SW 1271 (cell line): Measurements from ENCODE around the gene VWA5B1.
"Not testable (repeated sequence)": the region's sequence is repeated elsewhere in the genome, so short reads cannot be mapped to it uniquely, and the experiment has no call there.

Source experiments
- DNase-seq, 2 experiments: peaks; one replicate each; lab custom pipeline; 2025; lab: John Stamatoyannopoulos, UW

VWA5B1 gene

DNA sequence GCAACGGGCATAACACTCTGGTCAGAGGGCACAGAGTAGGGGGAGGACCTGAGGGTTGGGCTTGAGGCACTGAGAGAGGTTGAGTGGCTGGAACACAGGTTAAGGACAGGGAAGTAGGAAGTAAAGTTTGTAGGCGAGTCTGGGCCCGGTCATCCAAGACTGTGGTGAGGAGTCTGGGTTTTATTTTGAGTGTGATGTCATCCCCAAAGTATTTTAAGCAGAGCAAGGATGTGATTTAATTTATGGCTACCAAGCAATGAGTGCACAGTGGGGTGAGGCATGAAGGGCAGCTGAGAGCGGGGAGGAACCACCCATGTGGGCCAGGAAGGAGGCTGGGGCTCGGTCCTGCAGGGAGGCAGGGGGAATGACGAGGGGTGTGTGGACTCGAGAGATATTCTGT lies 11.2 kb upstream of the VWA5B1 start:
- no peak for DNase-seq

DNA sequence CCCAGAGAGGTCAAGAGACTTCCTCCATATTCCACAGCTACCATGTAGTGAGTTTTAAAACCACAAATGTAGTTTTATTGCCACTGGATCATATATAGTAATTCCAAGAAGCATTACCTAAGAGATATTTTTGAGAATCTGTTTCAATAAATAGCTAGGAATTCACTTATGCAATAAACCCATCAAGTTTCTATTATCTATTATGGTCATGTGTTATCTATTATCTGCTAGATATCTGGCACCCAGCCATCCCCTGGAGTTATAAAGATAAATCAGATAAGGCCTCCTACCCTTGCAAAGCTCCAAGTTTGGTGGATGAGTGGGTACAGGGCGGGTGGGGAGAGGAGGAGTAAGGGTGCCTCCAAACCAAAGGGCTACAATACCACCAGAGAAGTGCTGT lies 10.3 kb upstream of the VWA5B1 start:
- DNase-seq: no peak

DNA sequence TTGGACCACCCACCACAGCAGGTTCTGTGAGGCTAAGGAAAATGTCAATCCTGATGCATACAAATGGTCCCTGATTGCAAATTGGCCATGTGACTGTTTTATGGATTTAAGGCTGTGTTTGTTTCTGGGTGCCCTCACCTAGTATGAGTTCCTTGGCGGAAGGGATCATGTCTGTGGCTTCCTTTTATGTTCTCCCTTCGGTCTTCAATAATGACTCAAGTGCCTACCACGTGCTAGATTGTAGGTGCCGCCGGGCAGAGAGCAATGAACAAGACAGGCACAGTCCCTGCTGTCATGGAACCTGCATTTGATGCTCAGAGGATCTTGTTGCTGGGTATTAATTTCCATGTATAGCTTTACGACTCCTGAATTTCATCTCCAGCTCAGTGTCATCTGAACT lies 9.8 kb upstream of the VWA5B1 start:
- DNase-seq: no peak

DNA sequence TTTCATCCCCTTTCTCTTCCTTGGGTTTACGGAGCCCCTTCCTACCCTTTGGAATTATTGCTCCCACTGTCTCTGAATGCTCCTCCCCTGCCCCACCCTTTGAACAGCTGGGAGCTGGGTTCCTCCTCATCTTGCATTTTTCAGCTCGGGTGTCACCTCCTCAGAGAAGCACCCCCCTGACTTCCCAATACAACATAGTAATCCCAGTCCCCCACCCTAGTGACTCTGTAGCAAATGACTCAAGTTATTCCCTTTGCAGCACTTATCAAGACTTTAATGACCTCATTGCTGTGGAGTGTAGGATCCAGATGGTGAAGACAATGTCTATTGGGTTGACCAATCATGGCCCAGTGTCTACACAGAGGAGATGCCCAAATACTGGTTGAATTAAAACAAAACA lies 8.9 kb upstream of the VWA5B1 start:
- no peak for DNase-seq

DNA sequence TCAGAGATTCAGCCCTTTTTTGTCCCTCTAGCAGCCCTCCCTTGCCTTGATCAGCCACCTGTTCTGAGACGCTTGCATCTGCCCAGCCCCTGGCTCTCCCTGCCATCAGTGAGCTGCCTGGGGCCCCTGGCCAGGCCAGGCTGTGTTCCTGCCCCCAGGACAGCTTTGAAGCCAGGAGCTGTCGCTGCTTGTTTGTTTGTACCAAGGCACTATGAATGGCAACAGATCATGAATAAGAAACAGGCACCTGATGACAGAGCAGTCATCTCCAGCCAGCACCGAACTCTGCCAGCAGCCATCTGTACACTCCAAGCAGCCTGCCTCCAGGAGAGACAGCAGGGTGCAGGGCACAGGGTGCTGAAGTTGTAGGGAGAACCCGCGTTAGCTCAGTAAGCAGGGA lies 8.1 kb upstream of the VWA5B1 start:
- DNase-seq: no peak

DNA sequence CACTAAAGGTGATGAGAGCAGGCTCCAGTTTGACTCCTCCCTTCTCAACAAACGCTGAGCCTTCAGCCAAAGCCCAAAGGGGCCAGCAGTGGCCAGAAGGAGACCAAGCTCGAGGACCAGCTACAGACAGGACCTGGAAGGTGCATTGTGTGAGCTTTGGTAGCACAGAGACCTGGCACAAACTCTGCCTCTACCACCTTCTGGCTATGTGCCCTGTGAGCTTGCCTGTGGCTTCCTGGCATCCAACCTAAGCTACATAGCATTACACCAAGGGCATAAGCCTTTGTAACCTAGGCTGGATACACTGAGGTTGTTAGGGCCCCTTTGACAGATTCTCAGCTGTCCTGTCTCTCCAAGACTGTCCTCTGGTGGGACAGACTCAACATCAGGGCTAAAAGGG lies 6.6 kb upstream of the VWA5B1 start:
- DNase-seq: no peak

DNA sequence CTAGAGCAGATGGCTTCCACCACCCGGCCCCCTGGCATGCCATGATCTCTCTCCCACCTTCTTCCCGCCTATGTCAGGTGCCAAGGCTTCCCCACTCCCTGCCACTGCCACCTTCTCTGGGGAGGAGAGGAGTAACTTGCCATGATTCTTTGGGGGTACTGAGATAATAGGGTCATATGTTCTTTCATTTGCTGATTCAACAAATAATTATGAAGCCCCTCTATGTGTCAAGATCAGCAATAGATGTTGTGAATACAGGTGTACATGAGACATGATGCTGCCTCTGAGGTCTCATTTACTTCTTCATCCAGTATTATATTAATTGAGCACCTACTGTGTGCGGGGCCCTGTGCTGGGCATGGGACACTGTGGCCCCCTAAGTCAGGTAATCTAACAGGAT lies 6.0 kb upstream of the VWA5B1 start:
- no peak for DNase-seq

DNA sequence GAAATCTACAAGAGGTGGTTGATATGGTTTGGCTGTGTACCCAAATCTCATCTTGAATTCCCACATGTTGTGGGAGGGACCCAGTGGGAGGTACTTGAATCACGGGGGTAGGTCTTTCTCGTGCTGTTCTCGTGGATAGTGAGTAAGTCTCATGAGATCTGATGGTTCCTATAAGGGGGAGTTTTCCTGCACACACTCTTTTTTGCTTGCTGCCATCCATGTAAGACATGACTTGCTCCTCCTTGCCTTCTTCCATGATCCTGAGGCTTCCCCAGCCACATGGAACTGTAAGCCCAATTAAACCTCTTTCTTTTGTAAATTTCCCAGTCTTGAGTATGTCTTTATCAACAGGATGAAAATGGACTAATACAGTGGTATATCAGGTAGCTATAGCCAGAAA lies 5.2 kb upstream of the VWA5B1 start:
- DNase-seq: no peak

DNA sequence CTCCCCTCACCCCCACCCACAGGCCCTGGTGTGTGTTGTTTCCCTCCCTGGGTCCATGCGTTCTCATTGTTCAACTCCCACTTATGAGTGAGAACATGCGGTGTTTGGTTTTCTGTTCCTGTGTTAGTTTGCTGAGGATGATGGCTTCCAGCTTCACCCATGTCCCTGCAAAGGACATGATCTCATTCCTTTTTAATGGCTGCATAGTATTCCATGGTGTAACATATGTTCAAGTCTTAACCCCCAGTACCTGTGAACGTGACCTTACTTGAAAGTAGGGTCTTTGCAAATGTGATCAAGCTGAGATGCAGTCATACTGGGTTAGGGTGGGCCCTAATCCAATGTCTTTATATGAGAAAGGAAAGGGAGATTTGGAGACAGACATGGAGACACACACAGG lies 3.0 kb upstream of the VWA5B1 start:
- DNase-seq: not testable (repeated sequence)

DNA sequence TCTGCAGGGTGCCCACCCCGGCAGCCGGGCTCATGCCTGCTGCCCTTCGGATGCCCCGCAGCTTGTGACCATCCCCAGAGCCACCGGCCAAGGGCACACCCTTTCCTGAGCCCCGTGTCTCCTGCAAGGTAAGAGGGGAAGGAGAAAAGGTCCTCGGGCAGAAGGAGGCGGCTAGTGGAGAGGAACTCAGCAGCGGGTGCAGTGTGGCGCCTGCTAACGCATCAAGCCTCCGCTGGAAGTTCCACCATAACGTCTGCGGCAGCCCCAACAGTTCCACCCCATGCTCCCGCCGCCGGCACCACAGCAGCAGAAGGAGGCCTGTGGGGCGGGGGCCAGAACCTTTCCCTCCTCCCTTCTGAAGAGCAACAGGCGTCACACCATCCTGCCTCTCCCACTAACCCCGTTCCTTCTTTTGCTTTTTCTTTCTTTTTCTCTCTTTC lies 990 bp downstream of the VWA5B1 start:
- no peak for DNase-seq

DNA sequence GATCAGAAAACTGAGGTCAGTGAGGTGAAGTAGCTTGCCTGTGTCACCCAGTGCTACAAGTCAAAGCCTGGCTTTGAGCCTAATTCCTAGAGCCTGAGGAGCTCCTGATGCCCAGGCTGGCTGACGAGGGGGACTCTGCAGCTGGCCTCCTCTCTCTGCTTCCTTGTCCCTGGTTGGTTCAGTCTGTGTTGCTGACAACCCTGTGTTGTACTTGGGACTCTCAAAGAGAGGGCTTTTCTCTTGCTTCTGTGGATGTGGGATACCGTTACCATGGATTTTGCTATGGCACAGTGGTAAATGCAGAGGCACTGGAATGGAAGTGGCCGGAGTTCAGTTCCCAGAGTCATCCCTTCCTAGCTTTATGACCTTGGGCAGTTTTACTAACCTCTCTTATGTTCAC lies 8.0 kb downstream of the VWA5B1 start:
- DNase-seq: no peak

DNA sequence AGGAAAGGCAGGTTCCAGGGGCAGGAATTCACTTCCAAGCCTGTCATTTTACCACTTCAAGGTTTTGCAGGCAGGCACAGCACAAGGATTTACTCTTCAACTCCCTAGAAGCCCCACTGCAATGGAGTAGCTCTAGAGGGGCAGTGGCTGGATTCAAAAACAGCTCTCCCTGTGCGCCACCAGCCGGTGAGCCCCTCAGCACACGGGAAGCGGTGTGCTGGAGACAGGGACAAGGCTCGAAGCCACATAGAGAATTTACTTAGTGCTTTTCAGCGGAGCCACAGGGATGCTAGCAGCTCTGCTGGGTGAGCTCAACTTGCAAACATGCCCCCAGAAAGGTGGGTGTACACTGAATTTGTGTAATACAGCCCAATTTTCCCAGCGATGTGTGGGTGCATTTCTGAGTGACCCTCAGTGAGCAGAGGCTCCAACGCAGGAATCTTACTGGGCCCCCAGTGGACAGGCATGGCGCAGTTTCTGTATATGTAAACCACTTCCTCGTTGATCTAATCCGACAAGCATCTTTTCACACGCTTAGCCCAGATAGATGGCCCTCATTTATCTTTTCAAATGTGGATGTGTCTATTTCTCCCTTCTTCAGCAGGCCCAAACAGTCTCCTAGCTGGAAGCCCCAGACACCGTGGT lies 10.9 kb downstream of the VWA5B1 start:
- DNase-seq: no peak

DNA sequence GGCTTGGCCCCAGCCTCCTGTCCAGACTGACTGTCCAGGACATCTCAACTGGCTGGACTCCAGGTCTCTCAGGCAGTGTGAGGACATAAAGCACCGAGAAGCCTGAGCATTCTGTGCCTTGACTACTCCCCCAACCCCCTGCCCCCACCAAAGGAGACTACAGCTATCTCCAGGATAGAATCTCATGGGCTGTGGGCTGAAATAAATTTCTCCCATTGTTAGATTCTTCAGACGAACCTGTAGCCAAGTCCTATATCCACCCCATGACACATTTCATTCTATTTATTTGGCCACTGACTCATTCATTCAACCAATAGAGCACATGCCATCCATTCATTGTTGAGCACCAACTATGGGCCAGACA lies 11.4 kb downstream of the VWA5B1 start:
- no peak for DNase-seq

DNA sequence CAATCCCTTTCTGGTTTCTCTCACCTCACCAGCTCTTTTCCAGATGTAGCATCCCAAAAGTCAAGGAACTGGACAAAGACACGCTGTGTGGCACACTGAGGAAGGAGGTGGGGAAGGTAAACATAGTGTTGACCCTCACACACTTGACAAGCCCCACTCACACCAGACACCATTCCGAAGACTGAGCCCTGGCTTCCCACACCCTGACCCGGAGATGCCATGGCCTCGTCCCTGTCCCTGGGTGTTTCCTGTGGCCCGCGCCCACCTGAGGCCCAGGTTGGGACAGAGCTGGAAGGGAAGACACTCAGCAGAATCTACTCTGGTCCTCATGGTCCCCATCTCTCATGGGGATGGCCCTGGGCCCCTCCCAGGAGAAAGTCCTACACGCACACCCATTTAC lies 16.4 kb downstream of the VWA5B1 start:
- DNase-seq: no peak

DNA sequence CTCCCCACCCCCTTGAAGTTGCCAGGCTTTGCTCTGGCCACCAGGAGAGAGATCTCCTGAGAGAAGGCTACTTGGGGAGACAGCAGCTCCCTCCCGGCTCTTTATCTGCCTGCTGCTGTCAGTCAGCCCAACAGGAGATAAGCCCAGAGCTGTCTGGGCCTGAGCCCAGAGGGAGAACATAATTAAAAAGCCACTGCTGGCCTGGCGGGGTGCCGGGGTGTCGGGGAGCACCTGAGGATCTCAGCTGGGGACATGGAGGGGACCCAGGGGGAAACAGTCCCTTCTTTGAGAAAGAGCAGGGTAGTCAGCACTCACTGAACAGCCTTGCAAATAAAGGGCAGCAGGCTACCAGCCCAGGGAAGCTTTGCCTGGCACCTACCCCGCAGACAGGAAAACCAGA lies 17.9 kb downstream of the VWA5B1 start:
- no peak for DNase-seq

DNA sequence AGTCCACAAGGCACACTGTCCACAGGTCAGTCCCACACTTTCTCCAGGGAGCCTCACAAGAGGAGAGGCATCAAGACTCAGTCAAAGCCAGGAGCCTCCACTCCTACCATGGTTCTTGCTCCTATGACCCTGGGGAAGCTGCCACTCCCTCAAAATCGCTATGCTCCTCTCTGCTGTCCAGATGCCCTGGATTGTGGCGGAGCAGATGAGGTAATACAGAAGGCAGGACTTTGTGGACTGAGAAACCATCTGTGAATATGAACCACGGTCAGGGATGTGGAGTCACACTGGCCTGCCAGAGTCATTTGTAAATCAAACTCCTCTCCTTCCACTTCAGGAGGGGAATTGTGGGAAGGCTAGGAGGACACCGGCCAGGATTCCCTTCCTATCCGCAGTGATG lies 20.6 kb downstream of the VWA5B1 start:
- no peak for DNase-seq

DNA sequence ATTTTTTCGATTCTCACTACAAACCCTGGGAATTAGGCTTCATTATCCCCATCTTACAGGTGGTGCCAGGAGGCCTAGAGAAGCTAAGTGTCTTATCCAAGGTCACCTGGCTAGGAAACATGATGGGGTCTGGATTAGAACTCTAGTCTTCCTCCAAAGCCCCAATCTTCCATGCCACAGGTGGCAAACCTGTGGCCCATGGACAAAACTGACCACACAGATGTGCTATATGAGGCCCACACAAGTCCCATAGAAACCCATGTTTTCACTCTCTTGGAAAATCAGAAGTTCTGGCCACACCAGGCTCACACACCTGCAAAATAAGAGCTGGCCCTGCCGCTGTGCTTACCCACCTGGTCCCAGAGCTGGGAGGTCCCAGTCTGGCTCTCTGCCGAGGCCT lies 21.6 kb downstream of the VWA5B1 start:
- DNase-seq: no peak

DNA sequence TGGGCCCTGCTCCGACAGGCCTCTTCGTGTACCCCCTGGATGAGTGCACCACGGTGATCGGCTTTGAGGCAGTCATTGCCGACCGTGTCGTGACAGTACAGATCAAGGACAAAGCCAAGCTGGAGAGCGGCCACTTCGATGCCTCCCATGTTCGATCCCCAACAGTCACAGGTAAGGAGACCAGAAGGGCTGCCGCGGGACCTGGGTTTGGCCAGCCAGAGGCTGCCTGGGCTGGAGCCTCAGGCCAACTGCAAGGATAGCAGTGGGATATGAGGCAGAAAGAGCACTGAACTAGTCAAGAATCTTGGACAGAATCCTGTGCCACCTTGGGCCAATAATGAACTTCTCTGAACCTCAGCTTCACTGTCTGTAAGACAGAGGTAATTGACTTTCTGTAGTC lies 22.1 kb downstream of the VWA5B1 start:
- DNase-seq: no peak

DNA sequence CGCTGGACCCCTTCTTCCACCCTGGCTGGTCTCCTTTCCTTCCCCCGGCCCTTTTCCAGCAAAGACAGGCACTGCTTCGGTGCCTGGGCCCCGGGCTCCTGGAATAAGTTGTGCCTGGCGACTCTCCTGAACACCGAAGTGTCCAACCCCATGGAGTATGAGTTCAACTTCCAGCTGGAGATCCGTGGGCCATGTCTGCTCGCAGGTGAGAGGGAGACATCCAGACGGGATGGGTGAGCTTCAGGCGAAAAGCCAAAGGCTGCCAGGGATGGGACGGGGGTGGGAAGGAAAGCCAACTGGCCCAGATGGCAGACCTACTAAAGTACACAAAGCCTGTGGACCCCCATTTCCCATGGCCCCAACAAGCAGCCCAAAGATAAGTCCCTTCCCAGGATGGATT lies 26.8 kb downstream of the VWA5B1 start:
- DNase-seq: no peak

DNA sequence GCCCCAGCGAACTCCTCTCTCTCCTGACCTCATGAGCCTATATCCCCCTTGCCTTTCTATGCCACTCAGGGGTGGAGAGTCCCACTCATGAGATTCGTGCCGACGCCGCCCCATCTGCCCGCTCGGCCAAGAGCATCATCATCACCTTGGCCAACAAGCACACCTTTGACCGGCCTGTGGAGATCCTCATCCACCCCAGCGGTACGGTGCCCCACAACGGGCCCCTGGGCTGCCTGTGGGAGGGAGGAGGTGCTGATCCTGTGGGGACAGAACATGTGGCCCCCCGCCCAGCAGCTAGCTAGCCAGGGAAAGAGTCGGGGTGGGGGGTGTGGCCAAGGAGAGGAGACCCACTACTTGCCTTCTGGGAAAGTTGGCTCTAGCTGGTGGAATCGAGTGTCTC lies 27.8 kb downstream of the VWA5B1 start:
- DNase-seq: no peak

DNA sequence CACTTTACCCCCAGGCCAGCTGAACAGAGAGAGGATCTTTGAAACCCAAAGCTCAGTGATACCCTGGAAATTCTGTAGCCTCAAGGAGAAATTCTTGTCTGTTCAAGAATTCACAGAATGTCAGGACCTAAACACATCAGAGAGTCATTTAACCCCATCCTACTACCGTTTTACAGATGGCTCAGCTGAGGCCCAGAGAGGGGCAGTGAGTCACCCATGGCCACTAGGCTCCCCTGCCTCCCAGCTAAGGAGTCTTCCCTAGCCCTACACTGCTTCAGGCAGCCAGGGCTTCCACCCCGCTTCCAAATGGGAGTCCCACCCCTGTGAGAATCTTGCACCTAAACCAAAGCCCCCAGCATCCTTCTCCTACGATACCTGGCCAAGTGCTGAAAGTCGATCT lies 28.3 kb downstream of the VWA5B1 start:
- DNase-seq: no peak

DNA sequence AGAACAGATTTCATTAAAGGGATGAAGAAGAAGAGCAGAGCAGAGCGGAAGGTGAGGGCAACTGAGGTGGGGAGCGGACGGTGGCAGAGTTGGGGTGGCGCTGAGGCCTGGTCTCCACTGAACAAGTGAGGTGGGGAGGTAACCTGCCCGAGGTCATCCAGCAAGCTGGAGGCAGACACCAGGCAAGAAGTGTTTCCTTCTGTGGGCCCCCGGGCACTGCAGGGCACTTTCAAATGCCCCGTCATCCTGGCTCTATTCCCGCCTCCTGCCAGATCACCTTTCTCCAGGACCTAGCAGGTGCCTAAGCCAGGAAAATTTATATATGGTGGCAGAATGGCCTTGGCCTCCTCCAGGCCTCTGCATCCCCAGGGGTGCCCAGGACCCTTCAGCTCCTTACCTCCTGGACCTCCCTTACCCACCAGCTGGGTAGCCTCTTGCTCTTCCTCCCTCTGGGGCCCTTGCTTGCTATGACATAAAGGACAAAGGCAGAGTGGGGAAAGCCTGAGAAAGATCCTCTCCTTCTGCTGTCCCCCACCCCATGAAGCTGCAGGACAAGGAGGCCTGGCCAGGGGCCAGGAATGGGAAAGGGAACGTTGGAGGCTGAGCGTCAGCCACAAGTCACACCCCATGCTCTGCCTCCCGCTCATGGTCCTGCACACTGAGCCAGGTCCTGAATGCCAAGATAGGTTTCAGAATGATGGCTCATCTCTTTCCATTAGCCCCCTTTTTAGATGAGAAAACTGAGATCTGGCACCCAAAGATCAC lies 29.0 kb downstream of the VWA5B1 start:
- DNase-seq: no peak

DNA sequence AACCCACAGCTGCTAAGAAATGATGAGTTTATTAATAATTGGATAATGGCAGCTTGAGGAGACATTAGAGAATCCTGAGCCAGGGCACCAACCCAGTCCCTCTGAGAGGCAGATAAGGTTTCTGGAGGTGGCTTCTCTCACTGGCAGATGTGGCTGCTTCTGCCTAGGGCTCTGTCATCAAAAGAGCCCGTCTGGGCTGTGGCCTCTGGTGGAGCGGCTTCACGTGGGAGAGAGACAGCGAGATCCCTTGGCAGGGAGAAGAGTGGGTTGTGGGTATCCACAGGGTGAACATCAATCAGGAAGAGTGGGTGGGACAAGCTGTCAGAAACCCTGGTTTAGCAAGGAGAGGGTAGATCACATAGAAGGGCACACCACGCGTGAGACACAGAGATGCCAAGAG lies 30.0 kb downstream of the VWA5B1 start:
- no peak for DNase-seq

DNA sequence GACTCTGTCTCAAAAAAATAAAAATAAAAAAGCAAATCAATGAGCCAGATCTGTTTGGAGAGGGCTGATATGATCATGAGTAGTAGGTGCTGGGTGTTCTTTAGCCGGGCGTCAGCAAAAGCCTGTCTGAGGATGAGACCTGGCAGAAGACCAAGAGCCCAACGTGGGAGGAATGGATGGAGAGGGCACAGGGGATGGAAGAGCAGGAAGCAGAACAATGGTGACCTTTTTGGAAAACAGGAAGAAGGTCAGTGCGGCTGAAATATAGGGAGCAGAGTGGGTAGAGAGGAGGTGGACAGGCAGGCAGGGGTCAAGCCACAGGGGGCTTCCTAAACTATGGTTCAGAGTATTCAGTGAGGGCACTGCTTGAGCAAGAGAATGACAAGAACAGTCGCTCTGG lies 30.9 kb downstream of the VWA5B1 start:
- no peak for DNase-seq
